HG03378 (cell line): ENCODE results near the gene TIGD7.

Source experiments
- ATAC-seq: cut with Tn5 transposase; IDR thresholded peaks from one replicate; pipeline ENCODE4 v1.9.1; 2021; ENCODE audit warnings: mild to moderate bottlenecking, moderate library complexity; ENCODE audit not compliant: unreplicated experiment

Gene TIGD7, protein sequence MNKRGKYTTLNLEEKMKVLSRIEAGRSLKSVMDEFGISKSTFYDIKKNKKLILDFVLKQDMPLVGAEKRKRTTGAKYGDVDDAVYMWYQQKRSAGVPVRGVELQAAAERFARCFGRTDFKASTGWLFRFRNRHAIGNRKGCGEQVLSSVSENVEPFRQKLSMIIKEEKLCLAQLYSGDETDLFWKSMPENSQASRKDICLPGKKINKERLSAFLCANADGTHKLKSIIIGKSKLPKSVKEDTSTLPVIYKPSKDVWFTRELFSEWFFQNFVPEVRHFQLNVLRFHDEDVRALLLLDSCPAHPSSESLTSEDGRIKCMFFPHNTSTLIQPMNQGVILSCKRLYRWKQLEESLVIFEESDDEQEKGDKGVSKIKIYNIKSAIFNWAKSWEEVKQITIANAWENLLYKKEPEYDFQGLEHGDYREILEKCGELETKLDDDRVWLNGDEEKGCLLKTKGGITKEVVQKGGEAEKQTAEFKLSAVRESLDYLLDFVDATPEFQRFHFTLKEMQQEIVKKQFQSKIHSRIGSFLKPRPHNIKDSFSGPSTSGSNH

GRCh38 chr16:3305109-3306068 lies at the start of gene TIGD7, which contains the start of gene ZNF75A:
TSS of gene TIGD7 (minus strand) at chr16:3305430. CDS start at chr16:3300614, 4,816 bp downstream.
TSS of gene ZNF75A (plus strand) at chr16:3305497. CDS start at chr16:3308429, 2,932 bp downstream.
- ATAC-seq, result peak; percentile 86

- ATAC-seq, result no peak
Observed at GRCh38 chr16:3349175-3349574, 43.9 kb upstream of the TIGD7 start.

DNA sequence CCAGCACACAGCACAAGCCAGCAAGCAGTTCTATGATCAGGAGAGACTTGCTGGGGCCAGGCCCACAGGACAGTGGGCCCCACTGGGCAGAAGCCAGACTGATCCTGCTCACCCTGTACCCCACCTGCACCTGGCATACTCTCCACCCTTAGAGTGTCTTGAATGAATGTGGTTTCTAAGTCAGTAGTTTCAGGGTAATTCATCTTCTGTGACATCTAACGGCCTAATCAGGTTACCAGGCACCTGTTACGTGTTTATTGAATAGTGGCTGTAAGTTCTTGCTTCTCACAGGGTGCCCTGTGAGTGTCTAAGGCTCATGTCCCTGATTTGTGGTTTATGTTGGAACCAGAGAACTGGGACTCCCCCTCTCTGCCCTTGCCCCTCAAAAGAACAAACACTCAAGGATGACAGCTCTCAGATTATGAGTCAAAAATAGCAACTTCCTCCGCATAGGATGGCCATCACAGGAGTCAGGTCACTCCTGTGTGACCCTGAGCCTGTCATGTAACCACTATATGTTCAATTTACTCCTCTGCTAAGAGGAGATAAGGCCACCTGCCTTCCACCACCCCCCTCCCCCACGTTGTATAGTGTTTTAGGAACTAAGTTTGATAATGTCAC lies 43.4 kb upstream of the TIGD7 start:
- no peak for ATAC-seq

- no peak for ATAC-seq
Observed at GRCh38 chr16:3347586-3347985, 42.4 kb upstream of the TIGD7 start.

GRCh38 chr16:3346041-3346440 lies 40.8 kb upstream of the TIGD7 start:
- no peak for ATAC-seq

- ATAC-seq, result no peak
Observed at GRCh38 chr16:3328643-3329042, 23.4 kb upstream of the TIGD7 start.

DNA sequence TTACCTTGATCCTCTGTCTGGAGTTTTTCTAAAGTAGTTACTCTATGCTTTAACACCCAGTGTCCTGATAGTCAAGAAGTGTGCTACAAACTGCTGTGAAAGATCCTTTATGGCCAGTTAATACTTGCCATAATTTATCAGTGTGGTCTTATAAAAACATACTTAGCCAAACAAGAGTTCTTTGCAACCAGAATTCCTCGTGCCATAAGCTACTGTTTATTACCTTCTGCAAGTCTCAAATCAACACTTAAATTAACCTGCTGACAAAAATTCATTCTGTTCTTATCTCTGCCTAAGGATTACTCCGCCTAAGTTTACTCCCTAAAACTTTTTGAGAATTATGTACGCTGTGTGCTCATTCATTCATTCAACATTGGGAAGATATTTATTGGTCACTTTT lies 22.9 kb upstream of the TIGD7 start:
- no peak for ATAC-seq

DNA sequence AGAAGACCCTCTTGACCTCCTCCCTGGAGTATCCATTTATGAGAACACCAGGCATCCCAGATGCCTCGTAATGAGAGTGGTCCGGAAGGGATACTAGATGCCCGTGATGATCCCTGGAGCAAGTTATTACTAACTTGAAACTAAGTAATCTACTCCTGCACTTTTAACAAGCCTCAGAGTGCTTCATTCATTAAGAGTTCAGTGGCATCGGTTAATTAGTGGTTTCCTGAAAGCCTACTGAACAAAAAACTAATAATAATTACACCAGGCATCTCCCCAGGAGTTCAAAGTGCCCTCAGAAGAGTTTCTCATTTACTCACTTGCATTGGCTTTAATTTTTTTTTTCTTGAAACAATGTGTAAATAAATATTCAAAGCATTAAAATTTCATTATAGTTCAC lies 22.3 kb upstream of the TIGD7 start:
- ATAC-seq, result no peak

DNA sequence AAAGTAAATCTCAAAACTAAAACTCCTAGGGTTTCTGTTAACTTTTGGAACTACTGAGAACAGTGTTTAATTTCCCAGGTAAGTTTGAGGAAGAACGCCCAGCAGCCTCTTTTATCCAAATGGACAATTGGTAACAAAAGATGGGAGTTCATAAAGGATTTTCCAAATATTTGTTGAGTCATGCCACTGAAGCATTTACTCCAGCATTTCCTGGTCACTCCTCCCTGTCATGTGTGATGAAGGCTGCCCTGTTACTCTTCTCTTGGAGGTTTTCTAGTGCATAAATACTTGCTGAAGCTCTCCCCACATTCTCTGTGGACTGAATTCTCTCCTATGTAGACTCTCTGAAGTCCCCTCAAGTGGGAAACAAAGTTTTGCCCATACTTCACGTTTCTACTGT lies 16.6 kb upstream of the TIGD7 start:
- ATAC-seq, result no peak

DNA sequence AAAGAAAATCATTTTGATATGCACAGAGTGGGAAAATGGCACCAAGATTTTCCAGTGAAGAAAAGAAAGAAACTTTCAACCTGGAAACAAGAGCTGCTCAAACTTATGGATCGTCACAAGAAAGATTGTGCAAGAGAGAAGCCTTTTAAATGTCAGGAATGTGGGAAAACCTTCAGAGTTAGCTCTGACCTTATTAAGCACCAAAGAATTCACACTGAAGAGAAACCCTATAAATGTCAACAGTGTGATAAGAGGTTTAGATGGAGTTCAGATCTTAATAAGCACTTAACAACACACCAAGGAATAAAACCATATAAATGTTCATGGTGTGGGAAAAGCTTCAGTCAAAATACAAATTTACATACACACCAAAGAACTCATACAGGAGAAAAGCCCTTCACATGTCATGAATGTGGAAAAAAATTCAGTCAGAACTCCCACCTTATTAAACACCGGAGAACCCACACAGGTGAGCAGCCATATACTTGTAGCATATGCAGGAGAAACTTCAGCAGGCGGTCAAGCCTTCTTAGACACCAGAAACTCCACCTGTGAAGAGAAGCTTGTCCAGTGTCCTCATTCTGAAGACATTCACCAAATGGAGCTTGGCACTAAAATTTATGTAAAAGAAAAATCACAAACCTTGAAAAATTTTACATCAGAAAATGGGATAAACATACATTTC lies 12.2 kb upstream of the TIGD7 start:
- no peak for ATAC-seq

DNA sequence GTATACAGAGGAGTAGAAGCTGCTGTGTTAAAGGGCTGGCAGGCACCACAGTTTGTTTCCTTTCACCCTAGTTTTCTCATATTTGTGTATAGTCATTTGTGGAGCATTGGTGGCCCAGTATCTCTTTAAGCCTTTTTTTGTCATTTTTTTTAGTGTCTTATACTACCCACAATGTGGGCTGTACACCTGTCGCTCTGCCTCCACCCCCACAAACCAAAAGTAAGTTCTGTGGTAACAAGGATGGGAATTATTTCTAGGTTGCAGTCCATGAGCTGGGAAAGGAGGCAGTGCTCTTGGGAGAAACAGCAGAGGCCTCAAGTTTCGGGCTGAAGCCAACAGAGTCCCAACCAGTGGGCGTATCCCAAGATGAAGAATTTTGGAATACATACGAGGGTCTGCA lies 6.3 kb upstream of the TIGD7 start:
- no peak for ATAC-seq

GRCh38 chr16:3306078-3306477 lies 848 bp upstream of the TIGD7 start:
- no peak for ATAC-seq

- no peak for ATAC-seq
Observed at GRCh38 chr16:3304370-3304769, 860 bp downstream of the TIGD7 start.

DNA sequence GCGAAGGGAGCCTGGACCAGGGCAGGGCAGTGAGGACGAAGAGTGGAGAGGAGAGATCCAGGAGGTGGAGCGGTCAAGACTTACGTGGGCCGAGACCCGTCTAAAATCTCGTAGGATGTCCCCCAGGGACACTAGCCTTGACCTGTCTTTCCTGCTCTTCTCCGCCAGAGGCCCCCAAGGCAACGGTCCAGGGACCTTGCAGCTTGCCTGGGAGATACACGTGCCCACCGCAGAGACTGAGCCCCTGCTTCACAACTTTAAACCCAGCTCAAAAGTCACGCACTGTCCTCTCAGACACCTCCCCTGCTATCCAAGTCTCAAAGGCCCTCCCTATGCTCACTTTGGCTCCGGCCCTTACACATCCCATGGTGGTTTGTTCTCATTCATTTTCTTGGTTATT lies 9.4 kb downstream of the TIGD7 start:
- ATAC-seq, result no peak

GRCh38 chr16:3295209-3295608 lies 10.0 kb downstream of the TIGD7 start:
- ATAC-seq, result no peak

DNA sequence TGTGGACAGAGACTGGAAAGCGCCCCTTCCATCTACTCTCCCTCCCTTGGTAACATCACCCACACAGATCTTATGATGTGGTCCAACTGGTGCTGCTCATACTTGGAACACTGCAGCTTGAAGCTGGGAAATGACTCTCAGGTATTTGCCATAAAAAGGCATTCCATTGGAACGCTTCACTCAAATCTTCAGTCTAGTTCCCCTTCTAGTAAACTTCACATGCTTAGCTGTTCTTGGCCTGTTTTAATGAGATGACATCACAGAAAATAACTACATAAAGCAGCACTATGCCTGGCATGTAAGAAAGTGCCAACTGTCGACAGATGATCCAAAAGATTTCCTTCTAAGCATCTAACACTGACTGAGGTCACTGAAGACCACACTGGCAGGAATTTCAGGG lies 12.6 kb downstream of the TIGD7 start:
- no peak for ATAC-seq

DNA sequence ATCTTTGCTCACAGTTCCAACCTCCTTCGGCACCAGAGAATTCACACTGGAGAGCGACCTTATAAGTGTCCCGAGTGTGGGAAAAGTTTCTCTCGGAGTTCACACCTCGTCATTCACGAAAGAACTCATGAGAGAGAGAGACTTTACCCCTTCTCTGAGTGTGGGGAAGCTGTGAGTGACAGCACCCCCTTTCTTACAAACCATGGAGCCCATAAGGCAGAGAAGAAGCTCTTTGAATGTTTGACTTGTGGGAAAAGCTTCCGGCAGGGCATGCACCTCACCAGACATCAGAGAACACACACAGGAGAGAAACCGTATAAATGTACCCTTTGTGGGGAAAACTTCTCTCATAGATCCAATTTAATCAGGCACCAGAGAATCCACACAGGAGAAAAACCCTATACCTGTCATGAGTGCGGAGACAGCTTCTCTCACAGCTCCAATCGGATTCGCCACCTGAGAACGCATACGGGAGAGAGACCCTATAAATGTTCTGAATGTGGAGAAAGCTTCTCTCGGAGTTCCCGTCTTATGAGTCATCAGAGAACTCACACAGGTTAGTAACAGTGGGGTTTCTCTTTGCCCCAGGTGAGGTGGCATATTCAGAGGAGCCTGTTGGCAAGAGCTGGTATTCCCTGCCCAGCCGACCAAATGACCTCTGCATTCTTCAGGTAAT lies 15.1 kb downstream of the TIGD7 start:
- ATAC-seq, result no peak

DNA sequence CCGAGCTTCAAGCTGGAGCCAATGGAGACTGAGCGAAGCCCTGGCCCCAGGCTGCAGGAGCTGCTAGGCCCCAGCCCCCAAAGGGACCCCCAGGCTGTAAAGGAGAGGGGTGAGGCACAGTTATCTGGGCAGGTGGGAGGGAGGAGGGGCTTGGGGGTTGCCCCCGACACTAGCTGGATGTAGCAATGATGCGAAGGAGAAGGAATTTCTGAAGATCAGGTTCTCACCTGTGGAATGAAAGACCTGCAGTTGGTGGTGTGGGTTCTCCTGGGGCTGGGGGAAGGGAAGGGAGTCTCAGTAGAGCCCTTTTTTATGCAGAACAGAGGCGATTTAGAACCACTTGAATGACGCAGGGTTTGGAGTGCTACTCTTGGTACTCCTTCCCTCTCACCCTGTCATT lies 20.1 kb downstream of the TIGD7 start:
- ATAC-seq, result no peak

DNA sequence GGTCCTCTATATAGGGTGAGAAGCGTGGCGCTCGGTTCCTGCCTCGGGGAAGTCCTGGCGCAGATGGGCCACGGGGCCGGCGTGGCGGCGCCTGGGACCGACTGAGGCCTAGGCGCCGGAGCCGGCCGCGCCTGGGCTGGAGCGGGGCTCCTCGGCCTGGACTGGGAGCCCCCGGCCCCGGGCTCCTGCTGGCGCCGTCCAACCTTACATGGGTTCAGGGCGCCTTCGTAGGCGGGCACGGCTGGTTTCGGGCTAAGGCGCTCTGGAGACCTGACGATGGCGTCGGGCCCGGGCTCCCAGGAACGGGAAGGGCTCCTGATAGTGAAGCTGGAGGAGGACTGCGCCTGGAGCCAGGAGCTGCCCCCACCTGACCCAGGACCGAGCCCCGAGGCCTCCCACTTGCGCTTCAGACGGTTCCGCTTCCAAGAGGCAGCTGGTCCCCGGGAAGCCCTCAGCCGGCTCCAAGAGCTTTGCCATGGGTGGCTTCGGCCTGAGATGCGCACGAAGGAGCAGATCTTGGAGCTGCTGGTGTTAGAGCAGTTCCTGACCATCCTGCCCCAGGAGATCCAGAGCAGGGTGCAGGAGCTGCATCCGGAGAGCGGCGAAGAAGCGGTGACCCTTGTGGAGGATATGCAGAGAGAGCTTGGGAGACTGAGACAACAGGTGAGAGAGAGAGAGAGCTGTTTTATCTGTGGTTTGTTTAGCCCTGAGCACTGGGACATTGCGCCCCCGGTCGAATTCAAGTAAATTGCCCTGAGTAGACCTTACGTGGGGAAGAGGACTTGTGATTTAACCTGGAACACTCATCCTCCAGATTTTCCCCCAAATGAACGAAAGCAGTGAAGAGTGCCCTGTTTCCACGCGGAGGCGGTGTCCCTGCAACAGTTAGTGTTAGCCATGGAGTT lies 21.4 kb downstream of the TIGD7 start:
- no peak for ATAC-seq
